ENCODE results near the gene GPLD1.

Gene GPLD1

GRCh38 chr6:24500683-24501082 is 11.3 kb upstream of the GPLD1 start:
- DNase-seq, result no peak

- no peak for DNase-seq
Measured at GRCh38 chr6:24497254-24497970, 8.0 kb upstream of the GPLD1 start.

- peak in 55 of 58 donors; percentile 13 to 79 (median 55) for DNase-seq
Measured at GRCh38 chr6:24494821-24495795, 5.7 kb upstream of the GPLD1 start, which contains the start of gene ALDH5A1. ALDH5A1 (plus strand) TSS chr6:24494969; CDS start chr6:24494997, 28 bp downstream.

GRCh38 chr6:24493945-24494820 is 4.8 kb upstream of the GPLD1 start:
- no peak for DNase-seq

- DNase-seq, result no peak
Measured at GRCh38 chr6:24492475-24492874, 3.1 kb upstream of the GPLD1 start.

GRCh38 chr6:24490948-24491347 is 1.6 kb upstream of the GPLD1 start:
- no peak for DNase-seq

- no peak for DNase-seq
Measured at GRCh38 chr6:24489881-24490280, 503 bp upstream of the GPLD1 start.

- no peak for DNase-seq
Measured at GRCh38 chr6:24486065-24486464, 3.3 kb downstream of the GPLD1 start.

- no peak for DNase-seq
Measured at GRCh38 chr6:24484657-24485323, 4.6 kb downstream of the GPLD1 start.

GRCh38 chr6:24481449-24481848 is 7.9 kb downstream of the GPLD1 start:
- DNase-seq, result no peak

GRCh38 chr6:24480705-24481104 is 8.7 kb downstream of the GPLD1 start:
- no peak for DNase-seq

- DNase-seq, result no peak
Measured at GRCh38 chr6:24478903-24479302, 10.5 kb downstream of the GPLD1 start.

GRCh38 chr6:24477070-24477469 is 12.3 kb downstream of the GPLD1 start:
- DNase-seq, result no peak

- no peak for DNase-seq
Measured at GRCh38 chr6:24476631-24477030, 12.7 kb downstream of the GPLD1 start.

- DNase-seq, result no peak
Measured at GRCh38 chr6:24472181-24472580, 17.2 kb downstream of the GPLD1 start.

GRCh38 chr6:24469811-24470210 is 19.6 kb downstream of the GPLD1 start:
- DNase-seq, result no peak

- no peak for DNase-seq
Measured at GRCh38 chr6:24464253-24465038, 24.9 kb downstream of the GPLD1 start.

GRCh38 chr6:24460966-24461365 is 28.4 kb downstream of the GPLD1 start:
- no peak for DNase-seq

GRCh38 chr6:24458941-24459340 is 30.4 kb downstream of the GPLD1 start:
- no peak for DNase-seq

GRCh38 chr6:24458134-24458533 is 31.2 kb downstream of the GPLD1 start:
- no peak for DNase-seq

Data from anterior cingulate cortex (tissue), 58 donors.